Astrocyte (in vitro differentiated cells and primary cell): ENCODE results near the gene LRRC45. TPM values are rescaled to one million over a fixed set of nuclear protein-coding genes. Genes with fewer than 3 reads are reported as not detected.
A peak's percentile ranks its signal among the peaks of the same experiment; 100 is the strongest.

ENCODE experiments used
- DNase-seq: peaks from one replicate; pipeline ENCODE4 v3.0.0-alpha.2; 2010; ENCODE audit warnings: low read depth
- FAIRE-seq: peaks from 2 replicates; lab custom pipeline; 2011; peaks lifted over from hg19 to GRCh38; lab: Jason Lieb, UNC
- H2AFZ ChIP-seq: 2 replicates; pipeline ENCODE4 v1.6.0; 2012; ENCODE audit warnings: low read depth, low read length, inconsistent platforms
- H3K27ac ChIP-seq: 2 replicates; pipeline ENCODE4 v1.5.1; 2011; ENCODE audit warnings: low read depth, low read length, inconsistent platforms
- H3K27me3 ChIP-seq: 2 replicates; pipeline ENCODE4 v1.6.0; 2011; ENCODE audit warnings: low read length, inconsistent platforms; ENCODE audit not compliant: insufficient read depth
- H3K36me3 ChIP-seq: 2 replicates; pipeline ENCODE4 v1.5.1; 2011; ENCODE audit warnings: low read length, inconsistent platforms; ENCODE audit not compliant: insufficient read depth
- H3K4me1 ChIP-seq: 2 replicates; pipeline ENCODE4 v1.5.1; 2011; ENCODE audit warnings: low read length, inconsistent platforms; ENCODE audit not compliant: insufficient read depth
- H3K4me2 ChIP-seq: 2 replicates; pipeline ENCODE4 v1.6.0; 2012; ENCODE audit warnings: low read length, inconsistent platforms
- H3K4me3 ChIP-seq: 2 replicates; pipeline ENCODE4 v1.5.1; 2011; ENCODE audit warnings: low read depth, mild to moderate bottlenecking, low read length, inconsistent platforms; ENCODE audit not compliant: insufficient read depth
- H3K79me2 ChIP-seq: 2 replicates; pipeline ENCODE4 v1.6.0; 2012; ENCODE audit warnings: mild to moderate bottlenecking, low read length, inconsistent platforms; ENCODE audit not compliant: insufficient read depth
- H3K9ac ChIP-seq: 2 replicates; pipeline ENCODE4 v1.6.0; 2012; ENCODE audit warnings: mild to moderate bottlenecking, low read length, inconsistent platforms
- H3K9me3 ChIP-seq: 2 replicates; pipeline ENCODE4 v1.5.1; 2012; ENCODE audit warnings: low read depth, mild to moderate bottlenecking, low read length, inconsistent platforms; ENCODE audit not compliant: insufficient read depth
- H4K20me1 ChIP-seq: 2 replicates; pipeline ENCODE4 v1.6.0; 2012; ENCODE audit warnings: low read length, inconsistent platforms; ENCODE audit not compliant: insufficient read depth
- H3K27ac Mint-ChIP-seq: one replicate; pipeline ENCODE4 v1.8.0; 2021; ENCODE audit warnings: mild to moderate bottlenecking, mixed read lengths; ENCODE audit not compliant: unreplicated experiment
- H3K27me3 Mint-ChIP-seq: one replicate; pipeline ENCODE4 v1.8.0; 2021; ENCODE audit warnings: low read depth, mixed read lengths; ENCODE audit not compliant: unreplicated experiment
- H3K36me3 Mint-ChIP-seq: one replicate; pipeline ENCODE4 v1.8.0; 2021; ENCODE audit warnings: low read depth, mixed read lengths; ENCODE audit not compliant: unreplicated experiment
- H3K4me1 Mint-ChIP-seq: one replicate; pipeline ENCODE4 v1.8.0; 2021; ENCODE audit warnings: low read depth, mixed read lengths; ENCODE audit not compliant: unreplicated experiment
- H3K4me3 Mint-ChIP-seq: one replicate; pipeline ENCODE4 v1.8.0; 2021; ENCODE audit warnings: mild to moderate bottlenecking, moderate library complexity, mixed read lengths; ENCODE audit not compliant: unreplicated experiment
- H3K9me3 Mint-ChIP-seq: one replicate; pipeline ENCODE4 v1.8.0; 2021; ENCODE audit warnings: mild to moderate bottlenecking, mixed read lengths; ENCODE audit not compliant: unreplicated experiment
- EZH2 ChIP-seq: IDR thresholded peaks from 2 replicates; pipeline ENCODE4 v1.6.1; 2012; ENCODE audit warnings: mild to moderate bottlenecking, low read length, inconsistent platforms; ENCODE audit not compliant: insufficient read depth
- total RNA-seq: library from RNA; stranded (reverse); gene quantifications from 2 replicates; pipeline ENCODE4 v1.2.1, GENCODE V29; 2021
- TF ChIP-seq, protein P1 (sequence below): IDR thresholded peaks from 2 replicates; pipeline ENCODE4 v1.5.1; 2011; ENCODE audit warnings: low read depth, mild to moderate bottlenecking, inconsistent platforms, low read length, moderate library complexity; ENCODE audit not compliant: insufficient read depth

LRRC45 gene
- total RNA-seq, 1 donor from 2014 or later = 6.6 TPM

DNA sequence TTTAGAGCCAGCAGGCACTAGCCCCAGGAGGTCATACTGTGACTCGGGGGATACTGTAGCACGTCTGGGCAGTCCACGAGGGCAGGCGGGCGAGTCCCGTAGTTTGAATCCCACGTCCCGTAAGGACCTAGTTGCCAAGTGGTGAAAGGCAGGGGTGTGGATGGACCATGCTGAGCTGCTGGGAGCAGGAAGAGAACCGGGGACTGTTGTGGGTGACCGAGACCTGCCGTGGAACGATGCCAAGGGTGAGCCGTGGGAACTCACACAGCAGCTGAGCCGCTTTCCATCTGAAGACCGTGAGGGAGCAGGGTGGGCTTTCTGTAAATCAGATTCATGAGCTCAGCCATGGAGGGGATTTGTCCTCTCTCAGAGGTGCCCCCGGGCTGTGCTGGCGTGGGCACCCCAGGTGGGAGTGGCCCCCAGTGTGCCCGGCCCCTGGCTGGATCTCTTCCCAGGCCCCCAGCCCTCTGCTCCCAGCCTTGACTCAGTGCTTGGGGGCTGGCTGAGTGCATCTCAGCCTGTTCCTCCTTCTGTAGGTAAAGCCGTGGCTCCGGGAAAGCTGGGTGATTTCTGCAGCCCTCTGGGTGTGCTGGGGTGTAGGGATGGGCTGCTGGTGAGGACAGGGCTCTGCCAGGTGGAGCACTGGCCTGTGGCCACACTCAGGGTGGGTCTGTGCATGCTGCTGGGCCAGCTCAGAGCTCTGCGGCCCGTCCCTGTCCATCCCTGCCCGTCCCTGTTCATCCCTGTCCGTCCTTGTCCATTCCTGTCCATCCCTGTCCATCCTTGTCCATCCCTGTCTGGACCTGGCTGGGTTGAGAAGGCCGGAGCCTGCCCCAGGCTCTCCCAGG, 32.0 kb upstream of the LRRC45 start:
- Histone ChIP-seq H3K27me3 (no peaks in the 10 kb centered on the region), H3K36me3 (no peaks in the 10 kb centered on the region), H3K4me1 (peaks cover 10% of the 10 kb centered on the region), H4K20me1 (peaks cover 54% of the 10 kb centered on the region), H3K79me2 (peaks cover 6% of the 10 kb centered on the region), H2AFZ (no peak overlapping the region), H3K9me3 (no peaks in the 10 kb centered on the region), H3K4me3 (no peak overlapping the region), H3K27ac (no peak overlapping the region), H3K4me2 (peak overlapping the region; percentile 72), H3K9ac (no peak overlapping the region)
- Mint-ChIP-seq H3K9me3 (peaks cover 5% of the 10 kb centered on the region), H3K4me3 (no peak overlapping the region), H3K4me1 (no peaks in the 10 kb centered on the region), H3K36me3 (peaks cover 19% of the 10 kb centered on the region), H3K27ac (no peak overlapping the region), H3K27me3 (no peaks in the 10 kb centered on the region)
- TF ChIP-seq, protein P1, sequence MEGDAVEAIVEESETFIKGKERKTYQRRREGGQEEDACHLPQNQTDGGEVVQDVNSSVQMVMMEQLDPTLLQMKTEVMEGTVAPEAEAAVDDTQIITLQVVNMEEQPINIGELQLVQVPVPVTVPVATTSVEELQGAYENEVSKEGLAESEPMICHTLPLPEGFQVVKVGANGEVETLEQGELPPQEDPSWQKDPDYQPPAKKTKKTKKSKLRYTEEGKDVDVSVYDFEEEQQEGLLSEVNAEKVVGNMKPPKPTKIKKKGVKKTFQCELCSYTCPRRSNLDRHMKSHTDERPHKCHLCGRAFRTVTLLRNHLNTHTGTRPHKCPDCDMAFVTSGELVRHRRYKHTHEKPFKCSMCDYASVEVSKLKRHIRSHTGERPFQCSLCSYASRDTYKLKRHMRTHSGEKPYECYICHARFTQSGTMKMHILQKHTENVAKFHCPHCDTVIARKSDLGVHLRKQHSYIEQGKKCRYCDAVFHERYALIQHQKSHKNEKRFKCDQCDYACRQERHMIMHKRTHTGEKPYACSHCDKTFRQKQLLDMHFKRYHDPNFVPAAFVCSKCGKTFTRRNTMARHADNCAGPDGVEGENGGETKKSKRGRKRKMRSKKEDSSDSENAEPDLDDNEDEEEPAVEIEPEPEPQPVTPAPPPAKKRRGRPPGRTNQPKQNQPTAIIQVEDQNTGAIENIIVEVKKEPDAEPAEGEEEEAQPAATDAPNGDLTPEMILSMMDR = no peak
- TF ChIP-seq EZH2 = no peak
- DNase-seq (no peak), FAIRE-seq (no peak)

DNA sequence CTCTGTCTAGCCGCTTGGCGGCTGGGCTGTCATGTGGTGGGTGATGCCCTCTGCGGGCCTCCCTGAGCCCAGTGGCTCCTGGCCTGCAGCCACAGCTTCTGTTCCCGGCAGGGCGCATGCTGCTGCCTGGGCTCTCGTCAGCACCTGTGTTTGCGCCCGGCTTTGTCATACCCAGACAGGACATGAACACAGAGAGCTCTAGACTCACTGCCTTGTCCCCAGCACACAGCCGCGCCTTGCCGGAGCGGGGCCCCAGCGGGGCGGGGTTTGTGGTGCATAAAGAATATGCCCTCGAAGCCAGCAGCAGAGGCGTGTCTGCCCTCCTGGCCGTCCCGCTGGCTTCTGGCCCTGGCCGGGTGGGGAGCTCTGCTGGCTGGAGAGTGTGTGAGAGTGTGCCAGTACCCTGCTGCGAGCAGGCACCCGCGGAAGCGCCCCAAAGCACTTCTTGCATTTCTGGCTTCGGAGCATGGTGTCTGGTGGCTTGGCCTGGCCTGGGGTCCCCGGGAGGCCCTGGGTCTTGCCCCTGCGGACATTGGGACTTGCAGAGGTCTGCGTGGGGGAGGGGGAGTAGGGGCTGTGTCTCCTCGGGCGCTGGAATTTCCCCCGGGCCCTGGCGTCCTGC, 31.3 kb upstream of the LRRC45 start:
- no peak overlapping the region for H3K27ac Mint-ChIP-seq
- no peaks in the 10 kb centered on the region for H3K27me3 Mint-ChIP-seq
- Histone ChIP-seq H3K79me2 (peaks cover 6% of the 10 kb centered on the region), H3K4me2 (peak overlapping the region; percentile 72), H3K4me1 (peaks cover 10% of the 10 kb centered on the region), H4K20me1 (peaks cover 55% of the 10 kb centered on the region), H3K27ac (no peak overlapping the region), H3K4me3 (no peak overlapping the region), H3K27me3 (no peaks in the 10 kb centered on the region), H3K9me3 (no peaks in the 10 kb centered on the region), H3K36me3 (no peaks in the 10 kb centered on the region), H3K9ac (peak overlapping the region; percentile 23), H2AFZ (peak overlapping the region; percentile 18)
- H3K4me3 Mint-ChIP-seq = no peak overlapping the region
- peak; percentile 35 for DNase-seq
- no peak for TF ChIP-seq EZH2
- TF ChIP-seq, protein P1 = no peak
- no peaks in the 10 kb centered on the region for H3K4me1 Mint-ChIP-seq
- FAIRE-seq = no peak
- peaks cover 5% of the 10 kb centered on the region for H3K9me3 Mint-ChIP-seq
- H3K36me3 Mint-ChIP-seq = peaks cover 15% of the 10 kb centered on the region
